ENCODE results near the gene TSPAN1. TPM values are rescaled to one million over a fixed set of nuclear protein-coding genes. Genes with fewer than 3 reads are reported as not detected.

The TSPAN1 gene
- polyA plus RNA-seq, 3 donors = not detected

DNA sequence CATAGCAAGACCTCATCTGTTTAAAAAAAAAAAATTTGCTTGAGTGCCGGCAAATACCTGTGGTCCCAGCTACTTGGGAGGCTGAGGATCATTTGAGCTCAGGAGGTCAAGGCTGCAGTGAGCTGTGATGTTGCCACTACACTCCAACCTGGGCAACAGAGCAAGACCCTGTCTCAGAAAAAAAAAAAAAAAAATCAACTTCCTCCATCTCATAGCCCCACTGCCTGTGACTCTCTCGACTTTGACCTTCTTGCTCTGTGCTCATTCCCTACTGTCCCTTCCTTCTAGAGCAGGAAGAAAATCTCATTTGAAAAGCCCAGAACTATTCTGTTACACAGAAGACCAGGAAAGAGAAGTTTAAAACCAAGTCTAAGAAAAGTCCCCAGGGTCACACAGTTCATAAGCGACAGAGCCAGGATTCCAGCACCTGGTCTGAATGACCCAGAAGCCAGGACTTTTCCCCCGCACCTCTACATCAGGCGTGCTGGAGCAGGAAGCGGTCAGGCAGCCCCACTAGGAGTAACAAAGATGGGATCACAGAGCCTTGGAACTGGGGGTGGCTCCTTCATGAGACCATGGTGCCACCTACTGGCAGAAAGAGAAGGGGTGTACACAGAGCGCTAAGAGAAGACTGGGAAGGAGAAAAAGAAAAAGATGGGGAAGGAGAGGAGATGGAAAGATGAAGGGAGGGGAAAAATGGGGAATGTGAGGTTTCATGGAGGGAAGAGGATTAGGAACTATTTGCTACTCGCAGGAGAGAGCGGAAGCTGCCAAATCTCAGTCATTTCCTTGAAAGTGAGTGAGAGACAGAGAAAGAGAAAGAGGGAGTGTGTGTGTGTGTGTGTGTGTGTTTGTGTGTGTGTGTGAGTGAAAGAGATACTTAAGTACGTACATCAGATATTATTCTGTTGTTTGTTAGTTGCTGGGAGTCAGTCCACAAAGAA is 4.5 kb downstream of the TSPAN1 start:
- Mint-ChIP-seq H3K4me3 (no peak overlapping the region), H3K27me3 (ENCODE audit: low read depth in 3 of 3) (peaks cover 0 to 3% (median 2%) of the 10 kb centered on the region in 3 donors), H3K4me1 (peaks cover 11% of the 10 kb centered on the region), H3K9me3 (no peaks in the 10 kb centered on the region), H3K27ac (no peak overlapping the region), H3K36me3 (no peaks in the 10 kb centered on the region)
- WGBS (ENCODE audit: insufficient coverage) = 16% methylated on average over 7 of the region's 10 CpGs
- Histone ChIP-seq H3K4me3 (replicated peaks in 1 of 3; ENCODE audit: low read depth in 2 of 3, low read length in 3 of 3) (no peak overlapping the region), H3K27me3 (ENCODE audit: control insufficient read depth in 2 of 2, insufficient read depth in 2 of 2, low read length in 2 of 2) (no peaks in the 10 kb centered on the region), H3K9me3 (replicated peaks in 1 of 2; ENCODE audit: control insufficient read depth in 1 of 2, insufficient read depth in 1 of 2, low read length in 2 of 2) (no peaks in the 10 kb centered on the region), H2AFZ (ENCODE audit: insufficient read depth, low read depth, low read length, poor library complexity, severe bottlenecking) (peak overlapping the region; percentile 49), H3K9ac (ENCODE audit: insufficient read depth, low read length, poor library complexity, severe bottlenecking) (no peak overlapping the region), H3K36me3 (replicated peaks in 1 of 2; ENCODE audit: control insufficient read depth in 1 of 2, insufficient read depth in 2 of 2, low read length in 2 of 2) (no peaks in the 10 kb centered on the region), H3K4me2 (replicated peaks; ENCODE audit: extremely low read depth, low read length, poor library complexity, severe bottlenecking) (no peak overlapping the region), H3K27ac (ENCODE audit: low read depth in 1 of 2, low read length in 2 of 2) (no peak overlapping the region), H3K79me2 (ENCODE audit: insufficient read depth, low read length) (no peaks in the 10 kb centered on the region), H3K4me1 (ENCODE audit: control insufficient read depth in 1 of 2, insufficient read depth in 2 of 2, low read length in 2 of 2) (peaks cover 5 to 12% of the 10 kb centered on the region in 2 donors), H4K20me1 (ENCODE audit: insufficient read depth, low read length) (no peaks in the 10 kb centered on the region)
- TF ChIP-seq, protein P1, sequence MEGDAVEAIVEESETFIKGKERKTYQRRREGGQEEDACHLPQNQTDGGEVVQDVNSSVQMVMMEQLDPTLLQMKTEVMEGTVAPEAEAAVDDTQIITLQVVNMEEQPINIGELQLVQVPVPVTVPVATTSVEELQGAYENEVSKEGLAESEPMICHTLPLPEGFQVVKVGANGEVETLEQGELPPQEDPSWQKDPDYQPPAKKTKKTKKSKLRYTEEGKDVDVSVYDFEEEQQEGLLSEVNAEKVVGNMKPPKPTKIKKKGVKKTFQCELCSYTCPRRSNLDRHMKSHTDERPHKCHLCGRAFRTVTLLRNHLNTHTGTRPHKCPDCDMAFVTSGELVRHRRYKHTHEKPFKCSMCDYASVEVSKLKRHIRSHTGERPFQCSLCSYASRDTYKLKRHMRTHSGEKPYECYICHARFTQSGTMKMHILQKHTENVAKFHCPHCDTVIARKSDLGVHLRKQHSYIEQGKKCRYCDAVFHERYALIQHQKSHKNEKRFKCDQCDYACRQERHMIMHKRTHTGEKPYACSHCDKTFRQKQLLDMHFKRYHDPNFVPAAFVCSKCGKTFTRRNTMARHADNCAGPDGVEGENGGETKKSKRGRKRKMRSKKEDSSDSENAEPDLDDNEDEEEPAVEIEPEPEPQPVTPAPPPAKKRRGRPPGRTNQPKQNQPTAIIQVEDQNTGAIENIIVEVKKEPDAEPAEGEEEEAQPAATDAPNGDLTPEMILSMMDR (IDR thresholded peaks at IDR 0.05) = peak; percentile 88
- intact Hi-C loops (cut with micrococcal nuclease) = loop anchor here (1.0 kb wide), 1 partner anchor 142 kb away; no protein-coding TSS in a partner anchor
- peak; percentile 53 to 64 (median 64) for DNase-seq

DNA sequence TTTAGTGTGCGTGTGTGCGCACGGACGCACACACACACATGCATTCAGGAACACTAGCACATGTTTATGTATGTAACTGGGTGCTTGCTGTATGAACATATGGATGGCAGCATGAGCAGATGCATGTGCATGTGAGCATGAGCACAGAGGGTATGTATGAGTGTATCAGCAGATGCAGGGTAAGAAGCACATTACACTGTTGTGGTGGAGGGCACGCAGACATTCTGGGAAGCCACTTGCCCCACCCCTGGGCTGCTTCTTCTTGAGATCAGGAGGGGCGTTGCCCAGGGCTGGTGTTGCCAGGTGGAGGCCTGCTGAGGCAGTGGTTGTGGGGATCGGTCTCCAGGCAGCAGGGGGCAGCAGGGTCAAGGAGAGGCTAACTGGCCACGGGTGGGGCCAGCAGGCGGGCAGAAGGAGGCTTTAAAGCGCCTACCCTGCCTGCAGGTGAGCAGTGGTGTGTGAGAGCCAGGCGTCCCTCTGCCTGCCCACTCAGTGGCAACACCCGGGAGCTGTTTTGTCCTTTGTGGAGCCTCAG is 5.3 kb downstream of the TSPAN1 start:
- H3K4me3 Mint-ChIP-seq = no peak overlapping the region
- Histone ChIP-seq H3K27ac (ENCODE audit: low read depth in 1 of 2, low read length in 2 of 2) (no peak overlapping the region), H3K4me1 (ENCODE audit: control insufficient read depth in 1 of 2, insufficient read depth in 2 of 2, low read length in 2 of 2) (peaks cover 5 to 13% of the 10 kb centered on the region in 2 donors), H3K9me3 (replicated peaks in 1 of 2; ENCODE audit: control insufficient read depth in 1 of 2, insufficient read depth in 1 of 2, low read length in 2 of 2) (no peaks in the 10 kb centered on the region), H3K27me3 (ENCODE audit: control insufficient read depth in 2 of 2, insufficient read depth in 2 of 2, low read length in 2 of 2) (no peaks in the 10 kb centered on the region), H3K9ac (ENCODE audit: insufficient read depth, low read length, poor library complexity, severe bottlenecking) (no peak overlapping the region), H3K36me3 (replicated peaks in 1 of 2; ENCODE audit: control insufficient read depth in 1 of 2, insufficient read depth in 2 of 2, low read length in 2 of 2) (no peaks in the 10 kb centered on the region), H3K4me3 (replicated peaks in 1 of 3; ENCODE audit: low read depth in 2 of 3, low read length in 3 of 3) (no peak overlapping the region), H3K79me2 (ENCODE audit: insufficient read depth, low read length) (no peaks in the 10 kb centered on the region), H2AFZ (ENCODE audit: insufficient read depth, low read depth, low read length, poor library complexity, severe bottlenecking) (no peak overlapping the region), H4K20me1 (ENCODE audit: insufficient read depth, low read length) (no peaks in the 10 kb centered on the region), H3K4me2 (replicated peaks; ENCODE audit: extremely low read depth, low read length, poor library complexity, severe bottlenecking) (no peak overlapping the region)
- H3K9me3 Mint-ChIP-seq = no peaks in the 10 kb centered on the region
- 58% methylated on average over 6 of the region's 12 CpGs for WGBS (ENCODE audit: insufficient coverage)
- H3K27ac Mint-ChIP-seq = no peak overlapping the region
- H3K36me3 Mint-ChIP-seq = no peaks in the 10 kb centered on the region
- peaks cover 0 to 3% (median 2%) of the 10 kb centered on the region in 3 donors for H3K27me3 Mint-ChIP-seq (ENCODE audit: low read depth in 3 of 3)
- no peak for DNase-seq
- peaks cover 16% of the 10 kb centered on the region for H3K4me1 Mint-ChIP-seq
- TF ChIP-seq, protein P1 (IDR thresholded peaks at IDR 0.05) = no peak
- intact Hi-C loops (cut with micrococcal nuclease) = no loop called here

All from CD14-positive monocyte (primary cell).